ENCODE measurements around the gene GPR158.
"Not testable (repeated sequence)": the region's sequence is repeated elsewhere in the genome, so short reads cannot be mapped to it uniquely, and the experiment has no call there.

The GPR158 gene

DNA sequence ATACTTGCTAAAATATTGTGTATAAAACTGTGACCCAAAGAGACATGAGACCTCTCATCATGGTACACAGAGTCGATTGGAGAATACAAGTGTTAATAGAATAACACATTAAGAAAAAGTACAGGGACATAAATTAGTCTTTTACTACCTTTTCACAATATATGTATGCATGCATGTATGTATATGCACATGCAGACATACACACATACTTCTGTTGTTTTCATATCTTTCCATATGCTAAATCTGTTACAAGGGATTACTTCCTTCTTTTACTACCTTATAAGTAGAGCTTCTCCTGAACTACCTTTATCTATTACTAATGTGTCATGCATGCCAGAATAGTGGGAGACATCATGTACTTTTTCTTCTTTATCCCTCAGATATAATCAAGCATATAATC is 131.6 kb downstream of the GPR158 start:
- no peak overlapping the region for H3K4me2 ChIP-seq (ENCODE audit: insufficient read depth, low read length)
- ATAC-seq (ENCODE audit: insufficient read depth, low read depth) = no peak
- H4K20me1 ChIP-seq (ENCODE audit: insufficient read depth, low read length) = no peaks in the 10 kb centered on the region
- no peaks in the 10 kb centered on the region for H3K36me3 ChIP-seq (ENCODE audit: insufficient read depth, low read length)
- H3K4me1 ChIP-seq (ENCODE audit: insufficient read depth, low read length) = no peaks in the 10 kb centered on the region
- peaks cover 2% of the 10 kb centered on the region for H3K9me3 ChIP-seq (ENCODE audit: insufficient read depth, low read length, severe bottlenecking)
- H3K9ac ChIP-seq (ENCODE audit: low read depth, low read length) = no peak overlapping the region
- no peak overlapping the region for H3K27ac ChIP-seq (ENCODE audit: low read length)
- no peaks in the 10 kb centered on the region for H3K27me3 ChIP-seq (ENCODE audit: insufficient read depth, low read length, poor library complexity)
- H3K79me2 ChIP-seq (ENCODE audit: insufficient read depth, low read length) = no peaks in the 10 kb centered on the region
- TF ChIP-seq, protein P1, sequence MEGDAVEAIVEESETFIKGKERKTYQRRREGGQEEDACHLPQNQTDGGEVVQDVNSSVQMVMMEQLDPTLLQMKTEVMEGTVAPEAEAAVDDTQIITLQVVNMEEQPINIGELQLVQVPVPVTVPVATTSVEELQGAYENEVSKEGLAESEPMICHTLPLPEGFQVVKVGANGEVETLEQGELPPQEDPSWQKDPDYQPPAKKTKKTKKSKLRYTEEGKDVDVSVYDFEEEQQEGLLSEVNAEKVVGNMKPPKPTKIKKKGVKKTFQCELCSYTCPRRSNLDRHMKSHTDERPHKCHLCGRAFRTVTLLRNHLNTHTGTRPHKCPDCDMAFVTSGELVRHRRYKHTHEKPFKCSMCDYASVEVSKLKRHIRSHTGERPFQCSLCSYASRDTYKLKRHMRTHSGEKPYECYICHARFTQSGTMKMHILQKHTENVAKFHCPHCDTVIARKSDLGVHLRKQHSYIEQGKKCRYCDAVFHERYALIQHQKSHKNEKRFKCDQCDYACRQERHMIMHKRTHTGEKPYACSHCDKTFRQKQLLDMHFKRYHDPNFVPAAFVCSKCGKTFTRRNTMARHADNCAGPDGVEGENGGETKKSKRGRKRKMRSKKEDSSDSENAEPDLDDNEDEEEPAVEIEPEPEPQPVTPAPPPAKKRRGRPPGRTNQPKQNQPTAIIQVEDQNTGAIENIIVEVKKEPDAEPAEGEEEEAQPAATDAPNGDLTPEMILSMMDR (IDR thresholded peaks at IDR 0.05; ENCODE audit: borderline replicate concordance, extremely low read depth, low read length, poor library complexity, severe bottlenecking) = no peak
- no peak for TF ChIP-seq EZH2 (IDR thresholded peaks at IDR 0.05; ENCODE audit: borderline replicate concordance, low read depth, low read length, severe bottlenecking)
- H2AFZ ChIP-seq (ENCODE audit: low read depth, low read length) = no peak overlapping the region
- DNase-seq = no peak
- no peak overlapping the region for H3K4me3 ChIP-seq (ENCODE audit: low read depth in 1 of 2, low read length in 2 of 2)

DNA sequence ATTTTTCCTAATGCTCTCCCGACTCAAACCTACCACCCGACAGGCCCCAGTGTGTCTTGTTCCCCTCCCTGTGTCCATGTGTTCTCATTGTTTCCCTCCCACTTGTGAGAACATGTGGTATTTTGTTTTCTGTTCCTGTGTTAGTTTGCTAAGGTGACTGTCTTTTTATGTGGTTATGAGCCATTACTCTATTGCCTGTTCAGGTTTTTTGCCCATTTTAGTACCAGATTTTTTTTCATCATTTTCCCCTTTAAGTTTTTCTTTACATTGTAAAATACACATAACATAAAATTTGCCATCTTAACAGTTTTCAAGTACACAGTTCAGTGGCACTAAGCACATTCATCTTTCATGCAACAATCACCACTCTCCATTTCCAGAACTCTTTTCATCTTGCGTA is 133.5 kb downstream of the GPR158 start:
- TF ChIP-seq, protein P1 (IDR thresholded peaks at IDR 0.05; ENCODE audit: borderline replicate concordance, extremely low read depth, low read length, poor library complexity, severe bottlenecking) = no peak
- TF ChIP-seq EZH2 (IDR thresholded peaks at IDR 0.05; ENCODE audit: borderline replicate concordance, low read depth, low read length, severe bottlenecking) = no peak
- Histone ChIP-seq H3K9me3 (ENCODE audit: insufficient read depth, low read length, severe bottlenecking) (peaks cover 2% of the 10 kb centered on the region), H3K27ac (ENCODE audit: low read length) (no peak overlapping the region), H3K4me1 (ENCODE audit: insufficient read depth, low read length) (no peaks in the 10 kb centered on the region), H2AFZ (ENCODE audit: low read depth, low read length) (no peak overlapping the region), H3K9ac (ENCODE audit: low read depth, low read length) (no peak overlapping the region), H3K27me3 (ENCODE audit: insufficient read depth, low read length, poor library complexity) (no peaks in the 10 kb centered on the region), H3K4me3 (ENCODE audit: low read depth in 1 of 2, low read length in 2 of 2) (no peak overlapping the region), H4K20me1 (ENCODE audit: insufficient read depth, low read length) (no peaks in the 10 kb centered on the region), H3K4me2 (ENCODE audit: insufficient read depth, low read length) (no peak overlapping the region), H3K79me2 (ENCODE audit: insufficient read depth, low read length) (no peaks in the 10 kb centered on the region), H3K36me3 (ENCODE audit: insufficient read depth, low read length) (no peaks in the 10 kb centered on the region)
- ATAC-seq (ENCODE audit: insufficient read depth, low read depth) = no peak
- no peak for DNase-seq

DNA sequence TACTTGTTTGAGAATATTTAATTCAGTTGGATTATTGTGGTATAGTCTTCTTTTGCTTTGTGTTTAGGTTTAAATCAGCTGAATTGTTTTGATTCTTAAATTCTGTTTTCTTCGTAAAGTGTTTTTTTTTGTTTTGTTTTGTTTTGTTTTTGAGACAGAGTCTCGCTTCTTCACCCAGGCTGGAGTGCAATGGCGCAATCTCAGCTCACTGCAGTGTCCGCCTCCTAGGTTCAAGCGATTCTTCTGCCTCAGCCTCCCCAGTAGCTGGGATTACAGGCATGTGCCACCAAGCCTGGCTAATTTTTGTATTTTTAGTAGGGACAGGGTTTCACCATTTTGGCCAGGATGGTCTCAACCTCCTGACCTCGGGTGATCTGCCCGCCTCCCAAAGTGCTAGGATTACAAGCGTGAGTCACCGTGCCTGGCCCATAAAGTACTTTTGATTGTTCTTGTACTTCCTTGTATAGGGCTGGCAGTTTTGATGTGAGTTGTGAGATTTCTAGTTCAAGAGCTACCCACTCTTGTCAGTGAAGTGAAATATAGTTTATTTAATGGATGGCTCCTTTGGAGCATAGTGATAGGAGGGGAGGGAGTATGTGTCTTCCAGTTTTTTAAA is 142.9 kb downstream of the GPR158 start:
- not testable (repeated sequence) for H3K27ac ChIP-seq (ENCODE audit: low read length); H3K4me3 ChIP-seq (ENCODE audit: low read depth in 1 of 2, low read length in 2 of 2); H2AFZ ChIP-seq (ENCODE audit: low read depth, low read length); H3K27me3 ChIP-seq (ENCODE audit: insufficient read depth, low read length, poor library complexity); DNase-seq; H3K4me1 ChIP-seq (ENCODE audit: insufficient read depth, low read length); H3K9me3 ChIP-seq (ENCODE audit: insufficient read depth, low read length, severe bottlenecking); H3K4me2 ChIP-seq (ENCODE audit: insufficient read depth, low read length); H3K36me3 ChIP-seq (ENCODE audit: insufficient read depth, low read length); H4K20me1 ChIP-seq (ENCODE audit: insufficient read depth, low read length); ATAC-seq (ENCODE audit: insufficient read depth, low read depth); H3K79me2 ChIP-seq (ENCODE audit: insufficient read depth, low read length); H3K9ac ChIP-seq (ENCODE audit: low read depth, low read length)

DNA sequence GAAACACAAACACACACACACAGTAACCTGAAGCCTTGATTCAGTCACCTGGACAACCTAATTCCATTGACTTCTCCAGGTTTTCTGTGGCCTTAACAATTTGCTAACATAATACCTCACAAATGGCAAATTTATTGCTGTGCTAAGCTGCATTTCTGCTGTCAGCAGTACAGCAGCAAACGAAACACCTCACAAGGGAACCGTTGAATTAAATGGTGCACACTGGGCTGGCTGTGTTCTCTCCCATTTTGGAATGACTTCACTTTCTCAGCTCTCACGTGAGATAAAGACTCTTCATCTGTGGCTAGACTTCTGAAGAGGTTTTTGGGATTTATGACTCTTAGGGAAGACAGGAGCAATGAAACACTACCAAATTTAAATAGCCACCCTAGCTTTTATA is 152.5 kb downstream of the GPR158 start:
- no peak overlapping the region for H3K27ac ChIP-seq (ENCODE audit: low read length)
- no peak overlapping the region for H3K4me3 ChIP-seq (ENCODE audit: low read depth in 1 of 2, low read length in 2 of 2)
- H3K9me3 ChIP-seq (ENCODE audit: insufficient read depth, low read length, severe bottlenecking) = no peaks in the 10 kb centered on the region
- ATAC-seq (ENCODE audit: insufficient read depth, low read depth) (no peak), DNase-seq (no peak)
- TF ChIP-seq, protein P1 (IDR thresholded peaks at IDR 0.05; ENCODE audit: borderline replicate concordance, extremely low read depth, low read length, poor library complexity, severe bottlenecking) = no peak
- TF ChIP-seq EZH2 (IDR thresholded peaks at IDR 0.05; ENCODE audit: borderline replicate concordance, low read depth, low read length, severe bottlenecking) = no peak
- H3K36me3 ChIP-seq (ENCODE audit: insufficient read depth, low read length) = no peaks in the 10 kb centered on the region
- H3K9ac ChIP-seq (ENCODE audit: low read depth, low read length) = no peak overlapping the region
- H3K79me2 ChIP-seq (ENCODE audit: insufficient read depth, low read length) = no peaks in the 10 kb centered on the region
- H3K4me1 ChIP-seq (ENCODE audit: insufficient read depth, low read length) = no peaks in the 10 kb centered on the region
- no peak overlapping the region for H2AFZ ChIP-seq (ENCODE audit: low read depth, low read length)
- no peaks in the 10 kb centered on the region for H4K20me1 ChIP-seq (ENCODE audit: insufficient read depth, low read length)
- H3K27me3 ChIP-seq (ENCODE audit: insufficient read depth, low read length, poor library complexity) = no peaks in the 10 kb centered on the region
- H3K4me2 ChIP-seq (ENCODE audit: insufficient read depth, low read length) = no peak overlapping the region
